GM19463 (cell line): ENCODE data around the gene TMEM134.
A peak's percentile ranks its signal among the peaks of the same experiment; 100 is the strongest.
"Not testable (repeated sequence)": the region's sequence is repeated elsewhere in the genome, so short reads cannot be mapped to it uniquely, and the experiment has no call there.

ENCODE experiments used
- ATAC-seq: cut with Tn5 transposase; IDR thresholded peaks from one replicate; pipeline ENCODE4 v1.9.1; 2021; ENCODE audit warnings: mild to moderate bottlenecking, moderate library complexity; ENCODE audit not compliant: unreplicated experiment

TMEM134 gene, protein sequence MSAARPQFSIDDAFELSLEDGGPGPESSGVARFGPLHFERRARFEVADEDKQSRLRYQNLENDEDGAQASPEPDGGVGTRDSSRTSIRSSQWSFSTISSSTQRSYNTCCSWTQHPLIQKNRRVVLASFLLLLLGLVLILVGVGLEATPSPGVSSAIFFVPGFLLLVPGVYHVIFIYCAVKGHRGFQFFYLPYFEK

GRCh38 chr11:67468759-67469507 lies at the start of gene TMEM134:
TMEM134 (minus strand) TSS chr11:67469251; CDS start chr11:67469192, 59 bp downstream.
- ATAC-seq = peak; percentile 63

DNA sequence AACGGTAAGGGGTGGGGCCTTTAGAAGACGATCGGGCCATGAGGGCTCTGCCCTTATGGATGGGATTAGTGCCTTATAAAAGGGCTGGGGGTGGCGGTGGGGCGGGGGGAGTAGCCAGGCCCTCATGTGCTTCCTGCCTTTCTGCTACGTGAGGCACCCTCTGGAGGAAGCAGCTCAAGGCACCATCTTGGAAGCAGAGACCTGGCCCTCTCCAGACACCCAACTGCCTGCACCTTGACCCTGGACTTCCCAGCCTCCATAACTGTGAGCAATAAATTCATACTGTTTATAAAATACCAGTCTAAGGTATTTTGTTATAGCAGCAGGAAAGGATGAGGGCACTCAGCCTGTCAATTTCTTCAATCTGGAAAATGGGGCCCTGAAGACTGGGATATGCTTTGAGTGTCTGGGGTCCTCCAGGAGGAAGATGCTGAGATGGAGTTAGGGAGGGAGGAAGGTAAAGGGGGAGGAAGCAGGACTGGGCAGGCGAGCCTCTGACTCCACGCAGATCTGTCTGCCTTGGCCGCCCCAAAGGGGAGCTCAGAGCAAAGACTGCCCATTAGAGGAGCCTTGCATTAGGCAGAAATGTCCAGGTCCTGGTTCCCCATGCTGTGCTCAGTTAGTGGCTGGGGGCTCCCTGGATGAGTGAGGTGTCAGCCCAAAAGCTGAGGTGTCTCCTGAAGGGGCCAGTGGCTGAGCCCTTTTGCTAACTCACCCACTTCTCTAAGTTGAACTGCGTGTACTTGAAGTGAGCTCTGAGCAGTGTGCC lies 48.9 kb upstream of the TMEM134 start:
- ATAC-seq = no peak

DNA sequence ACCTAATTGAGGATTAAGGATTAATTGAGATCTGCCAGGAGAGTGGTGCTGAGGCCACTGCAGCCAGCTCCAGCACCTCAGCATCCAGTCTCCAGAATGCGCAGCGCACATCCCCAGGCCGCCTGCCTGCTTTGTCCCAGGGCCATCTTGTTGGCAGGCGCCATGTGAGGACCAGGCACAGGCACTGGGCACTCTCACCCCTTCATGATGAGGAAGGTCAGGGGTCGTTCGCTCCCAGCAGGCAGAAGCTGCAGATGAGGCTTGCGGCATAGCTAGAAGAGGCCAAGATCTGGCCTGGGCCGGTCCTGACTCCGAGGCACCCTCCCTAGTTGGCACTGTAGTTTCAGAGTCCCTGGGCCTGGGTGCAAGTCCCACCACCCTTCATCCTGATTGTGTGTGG lies 47.8 kb upstream of the TMEM134 start:
- no peak for ATAC-seq

- no peak for ATAC-seq
These were observed 45.1 kb upstream of the TMEM134 start for GRCh38 chr11:67514116-67514515.

- ATAC-seq = not testable (repeated sequence)
These were observed 42.5 kb upstream of the TMEM134 start for GRCh38 chr11:67511558-67511957.

- no peak for ATAC-seq
These were observed 40.9 kb upstream of the TMEM134 start for GRCh38 chr11:67510023-67510345.

- ATAC-seq = peak; percentile 36
These were observed 39.6 kb upstream of the TMEM134 start for GRCh38 chr11:67508486-67509121.

GRCh38 chr11:67507864-67508485 lies 38.9 kb upstream of the TMEM134 start, which contains the start of gene CDK2AP2:
CDK2AP2 (minus strand) TSS chr11:67508162; CDS start chr11:67508082, 80 bp downstream.
- ATAC-seq = peak; percentile 73

GRCh38 chr11:67507242-67507863 lies 38.3 kb upstream of the TMEM134 start:
- ATAC-seq = no peak

GRCh38 chr11:67506426-67507051 lies 37.5 kb upstream of the TMEM134 start:
- ATAC-seq = no peak

- ATAC-seq = no peak
These were observed 36.8 kb upstream of the TMEM134 start for GRCh38 chr11:67505605-67506396.

GRCh38 chr11:67504950-67505581 lies 36.0 kb upstream of the TMEM134 start, which contains the start of gene PITPNM1:
PITPNM1 (minus strand) TSS chr11:67505363; CDS start chr11:67504180, 1,183 bp downstream.
- ATAC-seq = no peak

DNA sequence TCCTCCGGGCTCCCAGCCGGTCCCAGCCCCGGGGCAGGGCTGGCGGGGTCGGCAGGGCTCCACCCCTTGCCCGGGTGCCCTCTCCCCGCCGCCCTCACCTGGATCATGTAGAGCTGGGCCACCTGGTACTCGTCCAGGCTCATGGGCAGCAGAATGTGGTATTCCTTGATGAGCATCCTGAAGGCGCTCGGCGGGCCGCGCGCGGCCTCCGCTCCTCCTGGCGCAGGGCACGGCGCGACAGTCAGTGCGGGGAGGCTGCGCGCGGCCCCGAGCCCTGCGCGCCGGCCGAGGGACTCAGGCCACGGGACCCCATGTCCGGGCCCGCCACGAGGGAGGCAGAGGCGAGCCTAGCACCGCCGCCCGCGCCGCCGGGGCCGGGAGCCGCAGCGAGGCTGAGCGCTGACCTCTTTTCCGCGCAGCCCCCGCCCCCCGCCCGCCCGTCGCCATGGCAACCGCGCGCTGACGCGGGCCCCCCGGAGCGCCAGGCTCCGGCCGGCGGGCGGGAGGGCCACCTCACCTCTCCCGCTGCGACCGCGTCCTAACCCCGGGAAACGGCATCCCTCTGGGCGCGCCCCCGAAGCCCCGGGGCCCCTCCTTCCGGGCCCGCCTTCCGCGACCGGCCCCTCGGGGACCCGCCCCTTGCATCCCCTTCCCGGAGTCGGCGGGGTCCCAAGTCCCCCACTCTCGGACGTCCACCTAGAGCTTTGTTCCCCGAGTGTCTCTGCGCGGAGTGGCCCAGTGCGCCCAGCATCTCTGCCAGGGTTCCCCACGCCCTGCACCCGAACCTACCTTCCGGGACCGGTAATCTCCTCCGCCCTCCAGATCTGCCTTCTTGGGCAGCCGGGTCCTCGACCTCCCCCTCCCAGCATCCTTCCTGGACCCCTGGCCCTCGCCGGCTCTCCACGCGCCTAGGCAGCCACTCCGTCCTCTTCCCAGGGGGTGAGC lies 35.2 kb upstream of the TMEM134 start:
- no peak for ATAC-seq

- no peak for ATAC-seq
These were observed 34.3 kb upstream of the TMEM134 start for GRCh38 chr11:67503119-67504004.

DNA sequence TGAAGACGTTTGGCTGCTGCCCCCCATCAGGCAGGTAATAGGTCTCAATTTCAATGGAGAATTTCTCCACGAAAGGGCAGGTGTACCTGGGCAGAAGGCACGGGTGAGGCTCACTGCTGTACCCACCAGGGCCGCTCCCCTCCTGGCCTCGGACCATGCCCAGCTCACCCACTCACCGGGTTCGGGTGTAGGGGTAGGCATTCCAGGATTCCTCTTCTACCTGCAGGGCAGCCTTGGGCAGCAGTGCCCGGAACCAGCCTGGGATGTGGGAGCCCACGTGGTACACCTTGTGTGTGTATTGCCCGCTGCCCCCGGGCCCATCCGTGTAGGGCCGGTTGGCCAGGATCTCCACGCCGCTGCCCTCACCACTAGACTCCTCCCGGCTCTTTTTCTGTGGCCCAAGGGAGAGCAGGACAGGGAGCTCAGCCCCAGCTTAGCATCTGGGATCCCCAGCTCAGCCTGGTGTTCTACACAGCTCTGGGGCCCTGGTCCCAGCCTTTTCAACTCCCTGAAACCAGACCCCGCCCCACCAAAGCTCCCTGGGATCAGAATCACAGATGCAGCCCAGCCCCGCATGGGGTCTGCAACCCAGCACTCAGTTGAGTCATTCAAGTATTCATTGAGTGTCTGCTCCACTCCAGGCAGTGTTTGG lies 33.4 kb upstream of the TMEM134 start:
- ATAC-seq = no peak

DNA sequence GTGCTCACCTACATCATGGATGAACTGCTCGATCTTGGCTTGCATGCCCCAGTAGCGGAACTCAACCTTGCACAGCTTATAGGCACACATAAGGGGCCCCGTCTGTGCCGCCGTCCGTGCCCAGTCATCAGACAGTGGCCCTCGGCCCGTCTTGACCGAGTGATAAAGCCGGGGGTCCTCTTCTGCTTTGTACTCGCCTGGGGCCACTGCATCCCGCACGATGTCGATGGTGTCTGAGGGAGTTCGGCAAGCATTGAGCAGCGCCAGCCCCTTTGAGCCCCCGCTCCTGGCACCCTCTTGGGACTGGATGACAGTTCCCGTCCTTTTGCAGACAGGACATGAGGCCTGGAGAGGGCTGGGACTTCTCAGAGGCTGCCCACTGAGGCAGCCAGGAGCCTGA lies 32.8 kb upstream of the TMEM134 start:
- no peak for ATAC-seq
